OCI-M1 (cell line): ENCODE data around the gene HSD17B8.
A peak's percentile ranks its signal among the peaks of the same experiment; 100 is the strongest.

Source experiments
- DNase-seq: peaks from one replicate; lab custom pipeline; 2025; lab: John Stamatoyannopoulos, UW

The HSD17B8 gene

DNA sequence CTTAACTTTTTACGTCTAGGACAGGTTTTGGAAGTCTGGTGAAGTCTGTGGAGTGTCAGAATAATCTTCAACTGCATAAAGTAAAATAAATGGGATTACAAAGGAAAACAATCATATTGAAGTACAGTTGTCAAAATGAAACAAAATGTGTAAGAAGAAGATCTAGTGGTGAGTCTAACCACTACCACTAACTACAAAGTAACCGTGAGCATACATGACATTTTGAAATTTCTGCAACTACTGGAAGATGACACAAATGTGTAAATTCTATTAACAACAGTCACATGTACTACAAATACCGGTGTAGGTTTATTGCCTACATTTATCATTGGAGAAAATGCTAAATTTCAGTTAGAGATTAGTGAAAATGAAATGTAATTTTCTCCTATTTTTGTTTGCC, 37.5 kb downstream of the HSD17B8 start:
- no peak for DNase-seq

DNA sequence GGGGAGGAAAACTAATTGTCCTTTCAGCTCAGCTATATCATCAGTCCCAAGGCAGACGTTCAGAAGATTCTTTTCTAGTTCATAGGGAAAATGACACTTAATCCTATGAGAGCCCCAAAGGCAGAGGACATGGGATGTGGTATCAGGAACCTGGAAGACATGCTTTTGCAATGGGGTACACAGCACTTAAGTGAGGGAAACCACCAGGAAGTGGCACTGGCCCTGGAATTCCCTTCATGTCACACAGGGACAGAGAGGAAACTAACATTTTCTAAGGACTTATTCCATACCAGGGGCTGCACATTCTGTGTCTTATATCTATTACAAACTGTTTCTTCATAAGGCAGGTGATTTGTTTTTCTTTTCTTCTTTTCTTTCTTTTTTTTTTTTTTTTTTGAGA, 39.0 kb downstream of the HSD17B8 start:
- no peak for DNase-seq

DNA sequence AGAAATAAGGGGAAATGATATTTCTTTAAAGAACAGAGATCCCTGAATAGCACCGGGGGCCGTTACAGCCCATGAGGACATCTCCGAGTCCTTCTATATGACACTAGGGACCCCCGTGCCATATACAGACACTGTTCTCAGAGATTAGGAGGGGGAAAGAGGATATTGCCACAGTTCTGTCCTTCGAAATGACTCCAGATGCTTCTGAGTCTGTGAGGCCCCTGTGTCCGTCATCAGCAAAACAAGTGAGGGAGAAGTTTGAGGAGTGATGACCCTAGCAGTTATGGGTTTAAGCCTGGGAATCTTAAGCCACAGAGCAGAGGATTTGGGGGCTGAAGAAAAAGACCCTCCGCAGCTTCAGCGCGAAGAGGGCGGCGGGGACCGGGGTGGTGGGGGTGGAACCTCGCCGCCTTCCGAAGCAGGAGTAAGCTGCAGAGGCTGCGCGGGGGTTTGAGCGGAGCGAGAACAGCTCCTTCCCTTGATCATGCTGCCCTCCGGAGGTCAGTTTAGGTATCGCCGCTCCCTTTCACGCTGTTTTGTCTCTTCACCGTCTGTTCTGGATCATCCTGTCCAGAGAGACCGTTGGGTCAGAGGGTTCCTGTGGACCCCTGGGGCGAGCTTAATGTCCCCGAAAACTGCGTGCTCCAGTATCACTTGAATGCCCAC, 43.7 kb downstream of the HSD17B8 start:
- DNase-seq, result peak; percentile 94

DNA sequence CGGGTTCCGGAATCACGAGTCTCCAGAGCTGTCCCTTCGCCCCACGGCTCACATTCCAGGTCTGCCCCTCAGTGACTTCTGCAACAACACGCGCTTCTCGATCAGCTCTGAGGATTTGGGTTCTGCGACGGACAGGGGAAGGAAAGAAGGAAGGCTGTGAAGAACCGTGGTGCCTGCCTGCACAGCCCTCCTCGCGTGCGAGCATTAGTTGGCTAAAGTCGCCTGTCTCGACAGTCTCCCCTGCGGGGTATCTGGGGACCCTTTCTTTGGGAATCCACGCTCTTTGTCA, 44.1 kb downstream of the HSD17B8 start:
- no peak for DNase-seq

DNA sequence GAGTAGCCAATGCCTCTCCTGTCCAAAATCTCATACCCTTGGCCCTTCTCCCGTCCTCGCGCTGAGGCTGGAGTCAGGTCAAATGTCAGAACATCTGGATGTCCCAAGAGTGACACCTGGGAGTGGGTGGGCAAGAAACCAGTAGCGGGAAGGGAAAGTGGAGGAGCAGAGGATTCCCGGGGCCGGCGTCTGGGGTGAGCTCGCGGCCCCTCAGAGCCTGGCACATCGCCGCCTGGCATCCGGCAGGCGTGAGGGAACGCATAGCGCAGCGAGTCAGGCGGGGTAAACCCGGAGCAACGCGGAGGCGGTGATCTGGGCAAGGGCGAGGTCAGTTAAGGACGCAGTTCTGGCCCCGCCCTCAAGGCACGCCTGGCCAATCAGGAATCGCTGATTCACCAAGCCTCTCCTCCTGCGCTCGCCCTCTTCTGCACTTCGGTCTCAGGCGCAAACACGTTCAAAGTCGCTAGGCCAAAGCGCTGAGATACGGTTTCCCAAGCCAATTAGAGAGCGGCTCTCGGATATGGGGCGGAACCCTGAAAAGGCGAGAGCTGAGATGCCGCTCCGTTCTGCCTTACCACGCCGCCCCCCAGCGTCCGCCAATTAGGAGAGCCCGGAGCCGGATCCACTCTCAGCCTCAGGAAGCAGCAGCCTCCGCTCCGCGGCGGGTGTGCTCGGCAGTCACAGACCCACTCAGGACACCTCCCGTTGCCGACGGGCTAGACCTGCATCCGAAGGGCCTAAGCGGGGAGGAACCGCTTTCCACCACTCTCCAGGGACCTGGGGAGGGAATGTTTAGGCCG, 44.7 kb downstream of the HSD17B8 start:
- DNase-seq, result peak; percentile 100

DNA sequence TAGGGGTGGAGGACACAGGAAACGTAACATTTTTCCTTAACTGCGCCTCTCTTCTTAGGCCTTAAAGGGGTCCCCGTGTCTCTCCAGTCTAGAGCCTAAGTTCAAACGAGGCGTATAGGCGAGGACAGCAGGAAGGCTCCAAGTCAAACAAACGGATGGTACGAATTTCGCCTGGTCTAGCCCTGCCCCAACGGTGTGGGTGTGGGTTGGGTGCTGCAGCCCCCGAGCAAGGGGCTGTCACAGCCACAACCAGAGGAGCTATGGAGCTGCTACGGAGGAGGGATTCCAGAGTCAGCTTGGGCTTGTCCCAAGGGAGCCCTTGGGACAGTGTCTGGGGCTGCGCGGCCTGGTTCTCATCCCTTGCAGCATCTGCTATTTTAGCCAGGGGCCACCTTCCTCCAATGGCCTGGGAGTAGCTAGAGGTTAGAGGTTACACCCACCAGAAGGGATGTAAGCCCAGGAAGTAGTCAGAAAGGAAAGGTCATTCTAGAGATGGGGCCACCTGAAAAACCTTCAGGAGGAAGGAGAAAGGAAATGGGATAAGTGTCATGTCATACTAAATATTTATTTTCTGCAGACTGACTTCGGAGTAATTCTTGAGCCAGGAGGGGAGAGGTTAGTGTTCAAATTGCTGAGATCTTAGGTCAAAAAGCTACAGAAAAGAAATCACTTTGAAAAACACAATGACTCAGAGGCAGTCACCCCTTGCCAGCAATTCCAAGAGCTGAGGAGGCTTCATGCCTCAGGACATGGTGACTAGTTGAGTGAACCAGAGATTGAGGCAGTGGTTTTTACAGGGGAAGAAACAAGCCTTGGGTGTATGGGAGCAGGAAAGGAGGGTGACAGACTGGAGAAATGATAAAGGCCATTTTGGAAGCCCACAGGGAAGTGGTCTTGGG, 45.5 kb downstream of the HSD17B8 start:
- no peak for DNase-seq

DNA sequence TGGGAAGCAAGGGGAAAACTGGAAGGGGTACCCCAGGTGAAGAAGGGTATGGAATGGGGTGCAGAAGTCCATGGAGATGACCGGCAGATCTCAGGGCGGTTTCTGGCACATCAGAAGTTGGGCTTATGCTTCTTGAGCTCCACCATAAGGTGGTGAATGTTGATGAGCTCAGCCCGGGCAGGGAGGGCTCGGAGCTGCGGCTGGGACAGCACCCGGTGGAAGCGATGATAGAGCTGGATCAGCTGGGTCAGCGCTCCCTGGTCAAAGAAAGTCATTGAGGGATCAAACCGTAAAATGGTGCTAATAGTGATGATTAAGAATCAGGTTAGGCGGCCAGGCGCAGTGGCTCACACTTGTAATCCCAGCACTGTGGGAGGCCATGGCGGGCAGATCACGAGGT, 46.3 kb downstream of the HSD17B8 start:
- DNase-seq, result no peak

DNA sequence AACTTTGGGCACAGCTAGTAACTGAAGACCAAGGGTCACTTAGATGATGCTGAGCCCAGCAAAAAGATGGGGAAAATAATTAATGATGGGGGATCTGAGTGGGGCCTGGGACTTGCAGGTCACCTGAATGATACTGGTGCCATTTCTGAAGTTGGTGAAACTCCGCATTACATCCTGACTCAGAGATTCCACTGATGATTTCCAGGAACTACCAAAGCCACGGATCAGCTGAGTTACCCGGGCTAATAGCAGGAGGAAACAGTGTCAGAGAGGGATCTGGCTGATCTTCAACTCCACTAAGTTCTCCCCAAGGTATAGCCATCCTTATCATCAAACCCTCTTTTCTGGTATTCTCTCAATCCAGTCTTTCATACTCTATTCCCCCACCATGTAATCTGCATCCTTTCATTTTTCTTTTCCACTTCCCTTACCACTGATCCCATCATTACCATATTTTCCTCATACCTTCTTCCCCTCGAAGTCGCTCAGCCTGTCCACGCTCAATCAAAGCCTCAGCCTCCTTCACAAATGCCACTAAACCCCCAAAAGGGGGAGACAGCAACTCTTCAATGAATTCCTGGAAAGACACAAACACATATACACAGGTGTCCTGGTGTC, 47.0 kb downstream of the HSD17B8 start:
- DNase-seq, result peak; percentile 33

DNA sequence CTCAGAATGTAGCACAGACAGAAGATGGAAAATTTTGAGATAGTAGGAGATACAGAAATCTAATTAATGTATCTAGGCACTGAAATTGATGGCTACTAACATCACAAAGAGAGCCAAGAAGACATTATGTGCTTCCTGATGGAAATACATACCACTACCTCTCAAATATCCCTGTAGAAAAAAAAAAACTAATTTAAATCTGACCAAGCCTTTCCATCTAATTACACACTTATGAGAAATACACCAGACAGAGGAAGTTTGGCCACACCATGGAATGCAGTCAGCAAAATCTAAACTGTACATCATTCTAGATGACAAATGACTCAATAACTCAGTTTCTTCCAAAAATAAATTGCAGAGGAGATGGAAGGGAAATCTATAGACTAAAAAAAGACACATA, 48.3 kb downstream of the HSD17B8 start:
- no peak for DNase-seq

DNA sequence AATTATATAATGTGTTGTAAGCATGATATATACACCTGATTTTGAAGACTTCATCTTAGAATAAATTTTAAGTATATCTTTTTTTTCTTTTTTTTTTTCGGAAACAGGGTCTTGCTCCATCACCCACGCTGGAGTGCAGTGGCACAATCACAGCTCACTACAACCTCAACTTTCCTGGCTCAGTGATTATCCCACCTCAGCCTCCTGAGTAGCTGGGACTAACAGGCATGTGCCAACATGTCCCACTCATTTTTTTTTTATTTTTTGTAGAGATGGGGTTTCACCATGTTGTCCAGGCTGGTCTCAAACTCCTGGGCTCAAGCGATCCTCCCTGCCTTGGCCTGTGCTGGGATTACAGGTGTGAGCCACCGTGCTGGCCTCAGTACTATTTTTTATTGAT, 50.1 kb downstream of the HSD17B8 start:
- no peak for DNase-seq
